ENCODE measurements around the gene NRARP. TPM values are rescaled to one million over a fixed set of nuclear protein-coding genes. Genes with fewer than 3 reads are reported as not detected.

NRARP gene
- polyA plus RNA-seq, 1 experiment, result 0.22 TPM

DNA sequence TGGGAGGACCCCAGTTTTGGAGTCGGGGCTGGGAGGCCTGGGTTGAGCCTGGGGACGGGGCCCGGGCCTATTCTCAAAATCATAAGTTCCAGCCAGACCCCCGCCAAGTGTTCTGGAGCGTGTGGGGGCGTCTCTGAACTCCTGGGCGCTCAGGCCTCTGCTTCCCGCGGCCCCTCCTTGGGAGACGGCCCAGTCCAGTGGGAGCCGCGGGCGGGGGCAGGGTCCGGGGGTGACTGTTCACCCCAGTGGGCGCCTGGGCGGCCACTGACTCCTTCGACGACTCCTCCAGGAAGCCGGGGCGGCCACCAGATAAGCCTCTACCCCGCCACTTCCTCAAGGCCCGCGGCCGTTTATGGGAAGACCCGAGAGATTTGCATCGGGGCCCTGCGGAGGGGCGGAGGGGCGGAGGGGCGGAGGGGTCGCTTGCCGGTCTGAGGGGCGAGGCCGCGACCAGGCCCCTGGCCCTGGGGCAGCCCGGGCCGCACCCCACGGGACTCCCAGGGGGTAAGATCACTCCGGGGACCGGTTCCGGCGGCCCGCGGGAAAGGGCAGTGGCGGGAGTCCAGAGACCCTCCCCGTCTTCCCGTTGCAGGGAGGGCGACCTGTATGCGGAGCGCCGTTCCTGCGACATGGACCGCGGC lies 23.9 kb downstream of the NRARP start:
- ChIA-PET POLR2A (interaction anchor here (0.7 to 1.8 kb wide), 4 partner anchors 10 to 38 kb away, joined by 4 to 21 read pairs (median 5); partner anchors contain the start of genes NELFB and TUBB4B), CTCF (interaction anchor here (1.3 kb wide), 1 partner anchor 41 kb away, joined by 5 read pairs; no protein-coding TSS in a partner anchor)

DNA sequence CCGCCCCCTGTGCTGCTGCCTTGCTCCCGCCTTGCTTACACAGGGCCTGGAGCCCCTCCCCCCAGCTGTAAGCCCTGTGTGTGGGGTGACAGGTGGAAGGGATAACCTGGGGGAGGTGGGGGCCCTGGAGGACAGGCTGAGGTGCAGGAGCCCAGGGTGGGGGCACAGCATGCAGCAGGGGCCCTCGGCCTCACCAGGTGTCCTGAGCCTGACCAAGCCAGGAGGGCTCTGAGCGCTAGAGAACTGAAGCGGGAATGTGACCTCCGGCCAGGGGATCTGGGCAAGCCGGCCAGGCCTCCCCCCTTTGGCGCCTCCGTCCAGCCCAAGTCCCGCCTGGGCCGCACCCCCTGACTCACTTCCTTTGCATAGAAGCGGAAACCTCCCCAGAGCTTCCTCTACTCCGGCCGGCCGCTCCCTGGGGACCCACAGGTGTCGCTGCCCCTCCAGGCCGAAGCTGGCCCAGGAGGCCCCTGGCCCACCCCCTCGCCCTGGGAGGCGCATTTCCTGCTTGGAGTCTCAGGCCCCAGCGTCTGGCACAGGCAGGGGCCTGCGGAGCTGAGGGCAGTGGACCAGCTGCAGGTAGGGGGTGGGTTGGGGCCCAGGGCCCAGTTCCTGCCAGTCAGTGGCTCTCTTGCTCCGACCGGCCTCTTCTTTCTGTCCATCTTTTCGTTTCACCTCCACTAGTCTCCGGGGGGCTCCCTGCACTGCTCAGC lies 24.6 kb downstream of the NRARP start, which contains the start of gene TOR4A:
Gene TOR4A, plus strand, starts transcription at position 398 of the 713 bp plus-strand sequence. CDS start 964 bp downstream, outside the sequence.
- Histone ChIP-seq H3K4me3 (ENCODE audit: low read depth, low read length) (peak within 1 kb of the TSS; percentile 77), H3K9me3 (ENCODE audit: control insufficient read depth, insufficient read depth, low read length) (peaks cover 5% of the 10 kb centered on the region; the same call in 1 of the 2 replicates), H3K27ac (ENCODE audit: low read depth, low read length) (peak within 1 kb of the TSS; percentile 84), H3K27me3 (ENCODE audit: control insufficient read depth, insufficient read depth, low read length) (no peaks in the 10 kb centered on the region)
- POLR2A ChIA-PET, result interaction anchor here (0.5 to 1.8 kb wide), 8 partner anchors 10 to 285 kb away, joined by 3 to 21 read pairs (median 4); partner anchors contain the start of genes NELFB, PAXX and TUBB4B
- CTCF ChIA-PET, result interaction anchor here (1.3 kb wide), 1 partner anchor 41 kb away, joined by 5 read pairs; no protein-coding TSS in a partner anchor
- TF ChIP-seq, protein P1, sequence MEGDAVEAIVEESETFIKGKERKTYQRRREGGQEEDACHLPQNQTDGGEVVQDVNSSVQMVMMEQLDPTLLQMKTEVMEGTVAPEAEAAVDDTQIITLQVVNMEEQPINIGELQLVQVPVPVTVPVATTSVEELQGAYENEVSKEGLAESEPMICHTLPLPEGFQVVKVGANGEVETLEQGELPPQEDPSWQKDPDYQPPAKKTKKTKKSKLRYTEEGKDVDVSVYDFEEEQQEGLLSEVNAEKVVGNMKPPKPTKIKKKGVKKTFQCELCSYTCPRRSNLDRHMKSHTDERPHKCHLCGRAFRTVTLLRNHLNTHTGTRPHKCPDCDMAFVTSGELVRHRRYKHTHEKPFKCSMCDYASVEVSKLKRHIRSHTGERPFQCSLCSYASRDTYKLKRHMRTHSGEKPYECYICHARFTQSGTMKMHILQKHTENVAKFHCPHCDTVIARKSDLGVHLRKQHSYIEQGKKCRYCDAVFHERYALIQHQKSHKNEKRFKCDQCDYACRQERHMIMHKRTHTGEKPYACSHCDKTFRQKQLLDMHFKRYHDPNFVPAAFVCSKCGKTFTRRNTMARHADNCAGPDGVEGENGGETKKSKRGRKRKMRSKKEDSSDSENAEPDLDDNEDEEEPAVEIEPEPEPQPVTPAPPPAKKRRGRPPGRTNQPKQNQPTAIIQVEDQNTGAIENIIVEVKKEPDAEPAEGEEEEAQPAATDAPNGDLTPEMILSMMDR (IDR thresholded peaks at IDR 0.05; ENCODE audit: low read depth, low read length), result peak; percentile 38
- DNase-seq (ENCODE audit: low read depth, low spot score), result peak; percentile 54

More for the DNA sequence above, 23.9 kb downstream of the NRARP start:
- Histone ChIP-seq H3K9me3 (ENCODE audit: control insufficient read depth, insufficient read depth, low read length) (peaks cover 5% of the 10 kb centered on the region; the same call in 1 of the 2 replicates), H3K4me3 (ENCODE audit: low read depth, low read length) (peak overlapping the region; percentile 77), H3K27me3 (ENCODE audit: control insufficient read depth, insufficient read depth, low read length) (no peaks in the 10 kb centered on the region), H3K27ac (ENCODE audit: low read depth, low read length) (peak overlapping the region; percentile 84)
- DNase-seq (ENCODE audit: low read depth, low spot score), result no peak
- TF ChIP-seq, protein P1 (IDR thresholded peaks at IDR 0.05; ENCODE audit: low read depth, low read length), result no peak

DNA sequence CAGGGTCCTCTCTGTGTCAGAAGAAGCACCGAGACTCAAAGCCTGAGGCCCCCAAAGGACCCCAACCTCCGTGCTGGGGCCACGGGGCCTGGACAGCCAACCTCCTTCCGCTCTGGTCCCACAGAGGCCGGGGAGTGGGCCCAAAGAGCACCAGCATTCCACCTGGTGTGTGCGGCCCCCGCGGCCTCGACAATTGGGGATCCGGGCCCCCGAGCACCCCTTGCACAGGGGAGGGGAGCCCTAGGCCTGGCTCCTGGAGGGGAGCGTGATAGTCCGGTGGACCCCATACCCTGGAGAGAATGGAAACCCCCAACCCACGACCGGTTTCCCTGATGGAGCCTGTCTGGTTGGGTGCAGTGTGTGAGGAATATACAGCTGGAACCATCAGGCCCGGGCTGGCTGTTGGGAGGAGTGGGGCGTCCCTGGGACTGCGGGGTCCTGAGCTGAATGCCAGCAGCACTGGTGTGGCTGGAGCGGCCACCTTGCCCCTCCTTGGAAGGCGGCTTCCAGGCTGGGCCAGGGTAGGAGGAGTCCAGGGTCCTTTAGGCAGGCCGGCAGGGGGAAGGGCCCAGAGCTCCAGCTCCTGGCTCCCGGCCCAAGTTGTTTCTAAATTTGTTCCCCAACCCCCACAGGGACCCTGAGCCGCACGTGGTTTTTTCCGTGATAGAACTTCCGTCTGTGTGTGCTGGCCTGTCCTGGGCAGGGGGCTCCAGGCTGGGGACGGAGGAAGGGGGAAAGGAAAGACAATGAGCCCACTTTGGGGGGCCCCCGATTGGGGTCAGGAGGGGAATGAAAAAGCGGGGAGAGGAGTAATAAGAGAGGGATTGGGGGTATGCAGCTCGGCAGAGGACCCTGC lies 25.4 kb downstream of the NRARP start:
- Histone ChIP-seq H3K27me3 (ENCODE audit: control insufficient read depth, insufficient read depth, low read length) (no peaks in the 10 kb centered on the region), H3K4me3 (ENCODE audit: low read depth, low read length) (peak overlapping the region; percentile 77), H3K9me3 (ENCODE audit: control insufficient read depth, insufficient read depth, low read length) (peaks cover 5% of the 10 kb centered on the region; the same call in 1 of the 2 replicates), H3K27ac (ENCODE audit: low read depth, low read length) (peak overlapping the region; percentile 84)
- no peak for DNase-seq (ENCODE audit: low read depth, low spot score)
- POLR2A ChIA-PET, result interaction anchor here (0.5 to 1.8 kb wide), 7 partner anchors 11 to 284 kb away, joined by 3 to 21 read pairs (median 5); partner anchors contain the start of genes NELFB, PAXX and TUBB4B
- CTCF ChIA-PET, result interaction anchor here (1.3 kb wide), 1 partner anchor 40 kb away, joined by 5 read pairs; no protein-coding TSS in a partner anchor
- TF ChIP-seq, protein P1 (IDR thresholded peaks at IDR 0.05; ENCODE audit: low read depth, low read length), result no peak

DNA sequence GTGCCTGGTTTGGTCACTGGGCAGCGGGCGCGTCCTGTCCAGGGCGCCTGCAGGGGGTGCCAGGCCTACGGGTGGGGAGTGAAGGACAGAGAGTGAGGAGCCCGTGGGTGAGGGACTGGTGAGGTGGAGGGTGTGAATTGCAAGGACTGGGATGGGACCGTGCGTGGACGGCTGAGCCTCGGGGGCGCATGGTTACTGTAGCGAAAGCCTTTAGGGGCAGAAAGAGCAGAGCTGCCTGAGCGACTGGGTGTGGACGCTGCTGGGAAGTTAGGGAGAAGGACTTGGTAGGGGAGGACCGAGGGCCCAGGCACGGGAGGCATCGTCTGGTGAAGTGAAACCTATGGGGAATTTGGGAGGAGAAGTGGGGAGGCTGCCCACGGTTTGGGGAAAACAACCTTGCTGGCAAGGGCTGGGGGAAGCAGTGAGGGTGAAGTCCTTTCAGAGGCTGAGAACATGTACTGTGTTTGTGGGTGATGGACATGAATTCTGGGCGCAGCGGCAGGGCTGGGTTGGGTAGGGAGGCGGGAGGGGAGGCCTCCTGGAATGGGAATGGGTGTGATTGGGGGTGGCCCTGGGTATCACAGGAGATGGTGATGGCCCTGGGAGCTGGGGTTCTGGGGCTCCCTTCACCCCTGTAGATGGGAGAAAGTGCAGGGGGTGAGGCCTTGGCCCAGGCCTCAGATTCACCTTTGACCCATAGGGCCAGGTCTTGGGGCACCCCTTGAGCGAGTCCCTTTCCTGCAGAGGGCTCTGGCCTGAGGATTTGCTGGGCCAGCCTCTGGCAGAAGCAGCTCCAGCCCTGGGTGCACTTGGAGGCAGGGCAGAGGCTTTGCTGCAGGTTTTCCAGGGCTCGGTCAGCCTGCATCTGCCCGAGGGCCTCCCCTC lies 26.2 kb downstream of the NRARP start:
- peak overlapping the region; percentile 21 for H3K27ac ChIP-seq (ENCODE audit: low read depth, low read length)
- peaks cover 5% of the 10 kb centered on the region; the same call in 1 of the 2 replicates for H3K9me3 ChIP-seq (ENCODE audit: control insufficient read depth, insufficient read depth, low read length)
- H3K27me3 ChIP-seq (ENCODE audit: control insufficient read depth, insufficient read depth, low read length), result no peaks in the 10 kb centered on the region
- no peak overlapping the region for H3K4me3 ChIP-seq (ENCODE audit: low read depth, low read length)
- no peak for DNase-seq (ENCODE audit: low read depth, low spot score)
- CTCF ChIA-PET, result no interaction called here
- TF ChIP-seq, protein P1 (IDR thresholded peaks at IDR 0.05; ENCODE audit: low read depth, low read length), result no peak
- POLR2A ChIA-PET, result interaction anchor here (1.1 to 1.8 kb wide), 2 partner anchors 35 to 283 kb away, joined by 3 to 21 read pairs; partner anchors contain the start of genes PAXX and TUBB4B

Measured in AG04450 (cell line).